SJSA1 (cell line): Measurements from ENCODE around the gene CDRT4. TPM values are rescaled to one million over a fixed set of nuclear protein-coding genes. Genes with fewer than 3 reads are reported as not detected.

ENCODE experiments used
- DNase-seq, 2 experiments: peaks; one replicate each; pipeline ENCODE4 v3.0.0-alpha.2; 2015 to 2020; ENCODE audit warnings: low spot score in 2 of 2, low read depth in 1 of 2
- H3K27ac ChIP-seq: fragments of 250-450 bp; sonication (Bioruptor Pico); 2 replicates; pipeline ENCODE4 v1.5.1; 2020; ENCODE audit warnings: mild to moderate bottlenecking, moderate library complexity
- H3K27me3 ChIP-seq: fragments of 250-450 bp; sonication (Bioruptor Pico); replicated peaks from 2 replicates; pipeline ENCODE4 v1.5.1; 2020; ENCODE audit warnings: mild to moderate bottlenecking, moderate library complexity
- H3K36me3 ChIP-seq: fragments of 250-450 bp; sonication (Bioruptor Pico); 2 replicates; pipeline ENCODE4 v1.5.1; 2020; ENCODE audit warnings: mild to moderate bottlenecking
- H3K4me1 ChIP-seq: fragments of 250-450 bp; sonication (Bioruptor Pico); replicated peaks from 2 replicates; pipeline ENCODE4 v1.6.1; 2021; ENCODE audit warnings: mild to moderate bottlenecking
- H3K4me3 ChIP-seq: fragments of 250-450 bp; sonication (Bioruptor Pico); 2 replicates; pipeline ENCODE4 v1.5.1; 2020; ENCODE audit warnings: mild to moderate bottlenecking
- H3K9me3 ChIP-seq: fragments of 250-450 bp; sonication (Bioruptor Pico); replicated peaks from 2 replicates; pipeline ENCODE4 v1.5.1; 2020; ENCODE audit warnings: mild to moderate bottlenecking
- total RNA-seq: library from RNA; depleted of rRNA; stranded (reverse); fragments of >200 nt; shearing (Covaris generic); gene quantifications from 2 replicates; pipeline ENCODE4 v1.2.3, GENCODE V29; 2014

Gene CDRT4
- total RNA-seq, 1 experiment from 2014 or later, result 0.24 TPM

- Histone ChIP-seq H3K36me3 (no peaks in the 10 kb centered on the region), H3K4me3 (no peak overlapping the region), H3K27ac (no peak overlapping the region), H3K27me3 (no peaks in the 10 kb centered on the region), H3K4me1 (peaks cover 9% of the 10 kb centered on the region), H3K9me3 (no peaks in the 10 kb centered on the region)
- no peak for DNase-seq
These were observed 15.1 kb upstream of the CDRT4 start for GRCh38 chr17:15482476-15482875.

- H3K36me3 ChIP-seq, result no peaks in the 10 kb centered on the region
- DNase-seq, result no peak
- H3K4me3 ChIP-seq, result no peak overlapping the region
- no peaks in the 10 kb centered on the region for H3K9me3 ChIP-seq
- no peak overlapping the region for H3K27ac ChIP-seq
- H3K27me3 ChIP-seq, result no peaks in the 10 kb centered on the region
- peaks cover 9% of the 10 kb centered on the region for H3K4me1 ChIP-seq
These were observed 14.1 kb upstream of the CDRT4 start for GRCh38 chr17:15481481-15481880.

GRCh38 chr17:15480204-15480603 lies 12.8 kb upstream of the CDRT4 start:
- peaks cover 9% of the 10 kb centered on the region for H3K4me1 ChIP-seq
- H3K27ac ChIP-seq, result no peak overlapping the region
- DNase-seq, result no peak
- H3K27me3 ChIP-seq, result no peaks in the 10 kb centered on the region
- no peaks in the 10 kb centered on the region for H3K36me3 ChIP-seq
- no peak overlapping the region for H3K4me3 ChIP-seq
- no peaks in the 10 kb centered on the region for H3K9me3 ChIP-seq

- peaks cover 9% of the 10 kb centered on the region for H3K4me1 ChIP-seq
- H3K36me3 ChIP-seq, result no peaks in the 10 kb centered on the region
- no peaks in the 10 kb centered on the region for H3K9me3 ChIP-seq
- no peak overlapping the region for H3K27ac ChIP-seq
- no peaks in the 10 kb centered on the region for H3K27me3 ChIP-seq
- no peak overlapping the region for H3K4me3 ChIP-seq
- DNase-seq, result no peak
These were observed 12.3 kb upstream of the CDRT4 start for GRCh38 chr17:15479703-15480102.

GRCh38 chr17:15478845-15479244 lies 11.4 kb upstream of the CDRT4 start:
- peaks cover 9% of the 10 kb centered on the region for H3K4me1 ChIP-seq
- no peak overlapping the region for H3K4me3 ChIP-seq
- no peak for DNase-seq
- H3K27ac ChIP-seq, result no peak overlapping the region
- no peaks in the 10 kb centered on the region for H3K9me3 ChIP-seq
- no peaks in the 10 kb centered on the region for H3K36me3 ChIP-seq
- H3K27me3 ChIP-seq, result no peaks in the 10 kb centered on the region

- Histone ChIP-seq H3K36me3 (no peaks in the 10 kb centered on the region), H3K27ac (no peak overlapping the region), H3K9me3 (no peaks in the 10 kb centered on the region), H3K27me3 (no peaks in the 10 kb centered on the region), H3K4me3 (no peak overlapping the region), H3K4me1 (peaks cover 9% of the 10 kb centered on the region)
- DNase-seq, result no peak
These were observed 8.4 kb upstream of the CDRT4 start for GRCh38 chr17:15475631-15476354.

GRCh38 chr17:15472891-15473290 lies 5.5 kb upstream of the CDRT4 start:
- Histone ChIP-seq H3K27ac (no peak overlapping the region), H3K4me3 (no peak overlapping the region), H3K36me3 (no peaks in the 10 kb centered on the region), H3K9me3 (no peaks in the 10 kb centered on the region), H3K4me1 (no peaks in the 10 kb centered on the region), H3K27me3 (no peaks in the 10 kb centered on the region)
- DNase-seq, result no peak

- Histone ChIP-seq H3K4me3 (no peak overlapping the region), H3K36me3 (no peaks in the 10 kb centered on the region), H3K4me1 (no peaks in the 10 kb centered on the region), H3K27ac (no peak overlapping the region), H3K27me3 (no peaks in the 10 kb centered on the region), H3K9me3 (no peaks in the 10 kb centered on the region)
- no peak for DNase-seq
These were observed 3.1 kb upstream of the CDRT4 start for GRCh38 chr17:15470536-15470935.

GRCh38 chr17:15469260-15469659 lies 1.8 kb upstream of the CDRT4 start:
- Histone ChIP-seq H3K27ac (no peak overlapping the region), H3K9me3 (no peaks in the 10 kb centered on the region), H3K27me3 (no peaks in the 10 kb centered on the region), H3K36me3 (no peaks in the 10 kb centered on the region), H3K4me3 (no peak overlapping the region), H3K4me1 (peaks cover 2% of the 10 kb centered on the region)
- DNase-seq, result no peak

- peaks cover 14% of the 10 kb centered on the region for H3K4me1 ChIP-seq
- no peak overlapping the region for H3K27ac ChIP-seq
- H3K36me3 ChIP-seq, result no peaks in the 10 kb centered on the region
- no peak overlapping the region for H3K4me3 ChIP-seq
- H3K27me3 ChIP-seq, result no peaks in the 10 kb centered on the region
- DNase-seq, result no peak
- no peaks in the 10 kb centered on the region for H3K9me3 ChIP-seq
These were observed 705 bp upstream of the CDRT4 start for GRCh38 chr17:15468126-15468525.

- Histone ChIP-seq H3K27ac (no peak overlapping the region), H3K27me3 (no peaks in the 10 kb centered on the region), H3K4me3 (no peak overlapping the region), H3K36me3 (no peaks in the 10 kb centered on the region), H3K4me1 (peaks cover 22% of the 10 kb centered on the region), H3K9me3 (no peaks in the 10 kb centered on the region)
- no peak for DNase-seq
These were observed 1.3 kb downstream of the CDRT4 start for GRCh38 chr17:15466131-15466530.

GRCh38 chr17:15465045-15465701 lies 2.2 kb downstream of the CDRT4 start:
- no peaks in the 10 kb centered on the region for H3K9me3 ChIP-seq
- H3K4me1 ChIP-seq, result peaks cover 22% of the 10 kb centered on the region
- DNase-seq, result no peak
- H3K36me3 ChIP-seq, result no peaks in the 10 kb centered on the region
- H3K4me3 ChIP-seq, result no peak overlapping the region
- H3K27me3 ChIP-seq, result no peaks in the 10 kb centered on the region
- no peak overlapping the region for H3K27ac ChIP-seq

GRCh38 chr17:15464231-15464985 lies 3.0 kb downstream of the CDRT4 start:
- Histone ChIP-seq H3K9me3 (no peaks in the 10 kb centered on the region), H3K36me3 (no peaks in the 10 kb centered on the region), H3K4me3 (no peak overlapping the region), H3K4me1 (peaks cover 22% of the 10 kb centered on the region), H3K27me3 (no peaks in the 10 kb centered on the region), H3K27ac (no peak overlapping the region)
- DNase-seq, result no peak
